ENCODE measurements around the gene HIGD1B.

DNA sequence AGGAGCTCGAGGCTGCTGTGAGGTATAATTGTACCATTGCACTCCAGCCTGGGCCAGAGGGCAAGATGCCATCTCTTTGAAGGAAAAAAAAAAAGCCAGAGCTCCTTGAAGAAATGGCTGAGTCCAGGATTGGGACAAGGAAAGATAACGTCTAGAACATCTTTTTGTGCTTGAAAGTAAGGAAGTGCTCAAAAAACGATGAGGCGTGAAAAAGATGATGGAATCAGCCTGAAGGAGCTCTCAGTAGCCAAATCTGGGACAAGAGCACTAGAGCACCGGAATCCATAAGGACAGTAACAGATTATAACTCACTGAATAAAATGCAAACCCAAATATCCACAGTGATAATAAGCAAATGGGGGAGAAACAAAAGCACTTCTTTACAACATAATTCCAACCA lies 29.4 kb downstream of the HIGD1B start:
- TF ChIP-seq CTCF (IDR thresholded peaks at IDR 0.05) (no peak), EZH2 (IDR thresholded peaks at IDR 0.05; ENCODE audit: borderline replicate concordance, insufficient read depth, low read depth, low read length, poor library complexity, severe bottlenecking) (no peak)

All from B cell (primary cell).